NCI-H69 (cell line): ENCODE data around the gene PSD4.
A peak's percentile ranks its signal among the peaks of the same experiment; 100 is the strongest.

Source experiments
- DNase-seq: peaks from one replicate; lab custom pipeline; 2025; lab: John Stamatoyannopoulos, UW

PSD4 gene

DNA sequence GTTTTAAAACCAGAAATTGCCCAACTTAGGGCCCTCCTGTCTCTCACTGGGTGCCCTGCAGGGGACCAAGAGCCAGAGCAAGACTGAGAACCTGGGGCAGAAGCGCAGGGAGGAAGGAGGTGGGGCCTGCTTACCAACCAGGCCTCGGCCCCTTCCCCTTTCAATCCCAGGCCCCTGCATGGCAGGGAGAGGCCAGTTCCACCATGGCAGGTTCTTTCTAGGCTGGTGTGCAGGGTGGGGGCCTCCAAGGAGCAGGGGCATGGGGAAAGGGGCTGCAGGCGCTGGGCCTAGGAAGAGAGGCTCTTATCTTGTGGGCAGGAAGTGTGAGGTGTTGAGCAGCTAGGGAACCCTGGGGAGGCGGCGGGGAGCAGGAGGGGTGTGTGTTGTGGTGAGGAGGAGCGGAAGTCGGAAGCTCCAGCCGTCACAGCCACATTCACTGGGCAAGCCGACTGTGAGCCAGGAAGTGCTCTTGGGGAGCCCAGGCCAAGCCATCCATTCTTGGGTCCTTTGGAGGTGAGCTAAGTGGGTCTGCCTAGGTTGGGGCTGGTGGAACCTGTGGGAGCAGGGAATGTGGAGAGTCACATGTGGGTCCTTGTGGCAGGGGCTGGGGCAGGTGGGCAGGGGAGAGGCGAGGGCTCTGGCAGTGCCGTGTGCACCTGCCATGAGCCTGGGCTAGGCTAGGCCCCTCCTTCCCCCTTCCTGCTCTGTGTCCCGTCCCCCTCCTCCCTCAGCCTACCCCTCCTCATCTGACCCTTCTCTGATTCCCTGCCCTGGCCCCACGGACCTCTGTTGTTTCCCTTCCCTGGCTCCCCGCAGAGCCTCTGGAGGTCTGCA lies at the start of gene PSD4:
Gene PSD4 (plus strand): TSS at position 430 of the 834 bp plus-strand sequence. CDS start 8,486 bp downstream, outside the sequence.
- DNase-seq: no peak

- DNase-seq: no peak
Observed at GRCh38 chr2:113124181-113124961, 49.4 kb upstream of the PSD4 start.

- no peak for DNase-seq
Observed at GRCh38 chr2:113124984-113125855, 48.6 kb upstream of the PSD4 start.

DNA sequence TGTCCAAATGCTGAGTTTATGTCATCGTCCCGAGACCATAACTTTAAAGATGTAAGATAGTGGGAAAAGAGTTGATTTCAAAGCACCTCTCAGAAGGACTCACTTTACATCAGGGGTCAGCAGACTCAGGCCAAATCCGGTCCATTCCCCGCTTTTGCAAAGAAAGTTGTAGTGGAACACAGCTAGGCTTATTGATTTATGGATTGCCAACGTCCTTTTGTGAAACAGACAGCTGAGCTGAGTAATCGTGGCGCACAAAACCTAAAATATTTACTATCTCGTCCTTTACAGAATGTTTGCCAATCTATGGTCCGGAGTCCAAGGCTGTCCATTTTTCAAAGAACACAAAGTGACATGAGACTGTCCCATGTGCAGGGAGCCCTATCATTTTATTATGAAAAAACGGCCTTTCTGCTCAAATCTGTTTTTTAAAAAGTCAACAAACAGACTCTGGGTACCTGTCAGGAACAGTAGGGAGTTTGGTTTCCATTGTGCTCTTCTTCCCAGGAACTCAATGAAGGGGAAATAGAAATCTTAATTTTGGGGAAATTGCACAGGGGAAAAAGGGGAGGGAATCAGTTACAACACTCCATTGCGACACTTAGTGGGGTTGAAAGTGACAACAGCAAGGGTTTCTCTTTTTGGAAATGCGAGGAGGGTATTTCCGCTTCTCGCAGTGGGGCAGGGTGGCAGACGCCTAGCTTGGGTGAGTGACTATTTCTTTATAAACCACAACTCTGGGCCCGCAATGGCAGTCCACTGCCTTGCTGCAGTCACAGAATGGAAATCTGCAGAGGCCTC lies 46.7 kb upstream of the PSD4 start, which contains the start of gene IL1RN:
Gene IL1RN (plus strand): TSS at position 754 of the 801 bp plus-strand sequence. CDS start 27 bp downstream, at position 781.
- DNase-seq: no peak

GRCh38 chr2:113127646-113128570 lies 45.9 kb upstream of the PSD4 start:
- no peak for DNase-seq

- DNase-seq: no peak
Observed at GRCh38 chr2:113129519-113130078, 44.2 kb upstream of the PSD4 start.

DNA sequence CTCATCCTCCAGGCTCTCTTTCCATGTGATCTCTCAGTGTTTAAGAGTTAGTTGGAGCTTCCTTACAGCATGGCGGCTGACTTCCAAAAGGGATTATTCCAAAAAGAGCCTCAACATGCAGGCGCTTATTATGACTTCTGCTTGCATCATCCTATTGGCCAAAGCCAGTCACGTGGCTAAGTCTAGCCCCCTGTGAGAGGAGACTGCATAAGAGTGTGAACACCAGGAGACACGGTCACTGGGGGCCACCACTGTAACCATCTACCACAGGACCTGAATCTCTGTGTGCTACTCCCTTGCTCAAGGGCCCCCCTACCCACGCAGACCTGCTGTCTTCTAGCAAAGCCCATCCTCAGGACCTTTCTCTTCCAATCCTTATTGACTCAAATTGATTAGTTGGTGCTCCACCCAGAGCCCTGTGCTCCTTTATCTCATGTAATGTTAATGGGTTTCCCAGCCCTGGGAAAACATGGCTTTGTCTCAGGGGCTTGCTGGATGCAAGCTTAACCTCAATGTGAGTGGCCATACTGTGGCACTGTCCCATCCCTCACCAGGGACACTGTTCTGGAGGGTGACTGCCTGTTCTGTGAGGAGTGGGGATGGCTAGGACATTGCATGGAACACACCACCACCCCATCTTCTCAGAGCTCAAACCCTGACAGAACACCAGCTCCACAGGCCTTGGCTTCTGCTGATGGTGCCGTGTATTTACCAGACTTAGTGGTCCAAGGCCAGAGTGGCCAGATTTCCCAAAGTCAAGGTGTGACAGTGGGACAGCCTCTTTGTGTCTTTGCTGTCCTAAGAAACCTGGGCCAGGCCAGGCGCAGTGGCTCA lies 42.2 kb upstream of the PSD4 start:
- no peak for DNase-seq

- no peak for DNase-seq
Observed at GRCh38 chr2:113132414-113133021, 41.3 kb upstream of the PSD4 start.

DNA sequence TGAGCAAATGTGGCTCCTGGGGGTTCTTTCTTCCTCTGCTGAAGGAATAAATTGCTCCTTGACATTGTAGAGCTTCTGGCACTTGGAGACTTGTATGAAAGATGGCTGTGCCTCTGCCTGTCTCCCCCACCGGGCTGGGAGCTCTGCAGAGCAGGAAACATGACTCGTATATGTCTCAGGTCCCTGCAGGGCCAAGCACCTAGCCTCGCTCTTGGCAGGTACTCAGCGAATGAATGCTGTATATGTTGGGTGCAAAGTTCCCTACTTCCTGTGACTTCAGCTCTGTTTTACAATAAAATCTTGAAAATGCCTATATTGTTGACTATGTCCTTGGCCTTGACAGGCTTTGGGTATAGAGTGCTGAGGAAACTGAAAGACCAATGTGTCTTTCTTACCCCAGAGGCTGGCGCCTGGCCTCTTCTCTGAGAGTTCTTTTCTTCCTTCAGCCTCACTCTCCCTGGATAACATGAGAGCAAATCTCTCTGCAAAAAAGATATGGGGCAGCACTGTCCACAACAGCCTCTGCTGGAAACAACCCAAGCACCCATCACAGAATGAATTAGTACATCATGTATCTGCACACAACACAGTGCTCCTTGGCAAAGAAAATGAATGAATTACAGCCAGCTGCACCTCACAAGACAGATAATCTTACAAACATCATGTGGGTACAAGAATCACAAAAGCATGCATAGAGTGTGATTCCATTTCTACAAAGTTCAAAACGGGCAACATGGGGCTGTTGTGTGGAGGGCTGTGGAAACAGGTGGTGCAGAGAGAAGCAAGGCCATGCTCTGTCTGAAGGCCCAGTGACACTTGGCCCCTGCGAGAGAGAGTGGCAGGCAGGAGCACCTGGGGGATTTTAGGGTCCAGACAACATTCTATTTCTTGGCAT lies 39.8 kb upstream of the PSD4 start:
- DNase-seq: no peak

DNA sequence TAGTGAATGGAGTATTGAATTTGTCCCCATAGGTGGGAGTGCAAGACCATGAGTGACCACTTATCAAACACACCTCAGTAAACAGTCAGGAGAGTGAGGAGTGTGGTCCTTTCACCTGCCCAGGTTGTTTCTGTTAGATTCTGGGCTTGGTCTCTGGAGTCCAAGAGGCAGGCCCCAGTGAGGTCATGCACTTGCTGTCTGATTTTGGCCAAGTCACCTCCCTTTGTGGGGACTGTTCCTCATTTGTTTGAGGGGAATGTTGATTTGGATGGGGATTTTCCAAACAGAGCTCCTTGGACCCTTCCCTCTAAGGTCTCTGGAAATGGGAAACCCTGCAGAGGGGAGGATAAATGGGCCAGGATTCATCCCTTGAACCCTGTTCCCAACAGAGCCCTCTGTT lies 39.1 kb upstream of the PSD4 start:
- DNase-seq: no peak

DNA sequence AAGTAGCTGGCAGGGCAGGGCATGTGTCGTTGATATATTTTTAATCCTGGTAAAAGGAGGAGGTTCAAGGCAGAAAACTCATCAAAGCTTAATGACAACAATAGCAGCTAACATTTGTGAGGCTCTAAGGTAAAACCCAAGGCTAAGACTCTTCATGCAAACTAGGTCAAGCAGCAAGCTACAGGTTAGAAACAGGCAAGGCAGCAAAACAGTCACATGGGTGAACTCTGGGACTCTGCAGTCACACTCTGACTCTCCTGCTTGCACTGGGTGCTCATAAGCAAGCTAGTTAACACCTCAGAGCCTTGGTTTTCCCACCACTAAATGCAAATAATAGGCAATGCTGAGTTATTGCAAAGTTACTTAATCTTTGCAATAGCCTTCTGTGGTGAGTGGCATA lies 38.5 kb upstream of the PSD4 start:
- DNase-seq: no peak

GRCh38 chr2:113136828-113137775 lies 36.7 kb upstream of the PSD4 start:
- peak; percentile 24 for DNase-seq

DNA sequence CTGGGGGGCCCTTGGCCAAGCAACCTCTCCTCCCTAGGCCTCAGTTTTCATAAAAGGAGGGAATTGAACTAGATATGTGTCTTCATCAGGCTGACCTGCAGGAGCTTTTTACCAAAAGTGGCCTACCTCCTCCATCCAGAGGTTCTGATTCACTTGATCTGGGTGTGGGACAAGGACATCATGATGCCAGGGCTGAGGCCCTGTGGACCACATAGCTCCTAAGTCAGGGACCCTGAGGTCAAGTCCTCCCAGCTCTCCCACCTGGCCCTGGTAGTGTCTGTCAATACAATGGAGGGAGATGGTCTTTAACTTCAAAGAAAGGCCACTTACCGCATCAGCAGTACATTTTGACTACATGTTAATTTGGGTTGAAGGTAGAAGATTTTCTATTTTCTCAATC lies 35.9 kb upstream of the PSD4 start:
- DNase-seq: no peak

DNA sequence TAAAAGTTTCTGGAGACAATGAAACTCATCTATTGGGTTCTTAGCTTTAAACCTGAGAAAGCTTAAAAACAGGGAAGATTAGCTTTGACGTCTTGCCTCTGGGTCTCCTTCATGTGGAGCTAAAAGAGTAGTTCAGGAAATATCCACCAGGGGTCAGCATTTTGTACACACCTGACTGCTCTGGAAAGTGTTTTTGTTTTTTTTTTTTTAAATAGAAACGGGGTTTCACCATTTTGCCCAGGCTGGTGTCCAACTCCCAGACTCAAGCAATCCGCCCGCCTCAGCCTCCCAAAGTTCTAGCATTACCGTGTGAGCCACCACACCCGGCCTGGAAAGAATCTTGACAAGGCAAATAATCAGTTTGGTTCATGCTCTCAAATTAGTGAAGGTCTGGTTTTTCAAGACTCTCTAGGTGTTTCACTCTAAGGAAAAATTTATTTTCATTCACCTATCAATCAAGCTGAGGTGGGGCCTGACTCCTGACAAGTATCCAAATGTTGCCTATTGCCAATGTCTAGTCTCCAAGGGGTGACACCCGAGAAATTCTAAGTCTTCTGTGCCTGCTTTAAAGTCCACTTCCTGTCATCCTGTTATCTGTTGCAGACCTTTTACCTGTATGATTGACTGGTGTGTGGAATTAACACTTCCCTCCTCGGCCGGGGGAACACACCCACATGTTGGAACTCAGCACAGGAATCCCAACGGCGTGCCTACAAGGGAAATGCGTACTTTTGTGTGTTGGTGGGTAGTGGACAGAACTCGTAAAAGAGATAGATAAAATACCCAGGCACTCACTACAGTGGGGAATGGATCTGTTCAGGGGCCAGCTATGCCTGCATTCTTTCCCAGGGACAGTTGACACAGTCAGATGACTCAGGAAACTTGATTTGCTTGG lies 35.1 kb upstream of the PSD4 start:
- peak; percentile 50 for DNase-seq

DNA sequence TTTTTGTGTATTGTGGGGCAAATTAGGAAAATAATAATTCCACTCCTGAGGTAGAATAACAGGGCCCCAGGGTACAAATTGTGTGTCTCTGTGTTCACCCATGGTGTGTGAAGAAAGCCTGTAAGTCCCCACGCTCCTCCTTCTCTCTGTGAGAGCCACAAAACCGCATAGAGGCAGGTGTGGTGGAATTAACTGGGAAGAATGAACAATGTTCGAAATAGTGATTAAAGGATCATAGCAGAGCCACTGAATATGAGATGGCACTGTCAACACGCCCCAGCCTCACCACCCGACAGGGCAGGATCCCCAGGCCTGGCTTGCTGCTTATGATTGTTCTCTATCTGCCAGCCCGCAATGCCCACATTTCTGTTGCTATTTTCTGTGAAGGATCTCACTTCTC lies 32.3 kb upstream of the PSD4 start:
- no peak for DNase-seq
